ENCODE results near the gene UBAP2. TPM values are rescaled to one million over a fixed set of nuclear protein-coding genes. Genes with fewer than 3 reads are reported as not detected.

Gene UBAP2
- total RNA-seq, 4 donors from 2014 or later = 27.2 to 52.5 (median 32.9) TPM

DNA sequence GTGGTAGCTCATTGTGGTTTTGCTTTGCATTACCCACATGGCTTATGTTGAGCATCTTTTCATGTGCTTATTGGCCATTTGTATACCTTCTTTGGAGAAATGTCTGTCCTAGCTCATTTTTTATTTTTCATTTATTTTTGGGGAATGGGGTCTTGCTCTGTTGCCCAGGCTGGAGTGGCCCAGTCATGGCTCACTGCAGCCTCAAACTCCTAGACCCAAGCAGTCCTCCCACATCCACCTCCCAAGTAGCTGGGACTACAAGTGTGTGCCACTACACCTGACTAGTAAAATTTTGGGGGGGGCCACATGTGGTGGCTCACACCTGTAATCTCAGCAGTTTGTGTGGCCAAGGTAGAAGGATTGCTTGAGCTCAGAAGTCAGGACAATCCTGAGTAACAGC is 154.4 kb downstream of the UBAP2 start:
- no peak for DNase-seq (ENCODE audit: low spot score in 2 of 2)
- no peak for TF ChIP-seq EP300 (IDR thresholded peaks at IDR 0.05)
- Histone ChIP-seq H3K36me3 (peaks cover 11% of the 10 kb centered on the region), H3K27me3 (no peaks in the 10 kb centered on the region), H3K4me3 (no peak overlapping the region), H3K9me3 (no peaks in the 10 kb centered on the region), H3K27ac (no peak overlapping the region), H3K4me1 (no peaks in the 10 kb centered on the region)

GRCh38 chr9:33893861-33894260 is 154.8 kb downstream of the UBAP2 start:
- no peaks in the 10 kb centered on the region for H3K9me3 ChIP-seq
- no peaks in the 10 kb centered on the region for H3K27me3 ChIP-seq
- H3K36me3 ChIP-seq = peaks cover 10% of the 10 kb centered on the region
- TF ChIP-seq EP300 (IDR thresholded peaks at IDR 0.05) (no peak), POLR2A (IDR thresholded peaks at IDR 0.05) (no peak), CTCF (IDR thresholded peaks at IDR 0.05) (no peak), POLR2AphosphoS5 (IDR thresholded peaks at IDR 0.05) (no peak)
- no peak for DNase-seq (ENCODE audit: low spot score in 2 of 2)
- no peaks in the 10 kb centered on the region for H3K4me1 ChIP-seq
- H3K4me3 ChIP-seq = no peak overlapping the region
- H3K27ac ChIP-seq = no peak overlapping the region

DNA sequence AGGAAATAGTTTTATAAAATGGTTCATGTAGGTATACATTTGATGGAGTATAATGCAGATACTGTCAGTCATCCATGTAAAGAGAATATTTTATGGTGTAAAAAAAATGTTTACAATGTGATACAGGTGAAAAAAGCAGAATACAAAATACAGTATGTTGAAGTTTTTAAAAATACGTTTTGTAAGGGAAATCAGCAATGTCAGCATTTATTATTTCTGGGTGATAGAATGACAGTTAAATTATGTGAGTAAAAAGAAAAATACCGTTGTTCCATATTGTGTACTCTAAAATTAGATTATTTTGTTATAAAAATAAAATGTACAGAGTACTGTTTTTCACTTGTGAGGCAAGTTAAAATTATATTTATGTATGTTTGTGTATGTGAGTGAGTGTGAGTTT is 162.7 kb downstream of the UBAP2 start:
- Histone ChIP-seq H3K4me1 (peaks cover 22% of the 10 kb centered on the region), H3K9me3 (no peaks in the 10 kb centered on the region), H3K27me3 (no peaks in the 10 kb centered on the region), H3K27ac (no peak overlapping the region), H3K36me3 (peaks cover 20% of the 10 kb centered on the region), H3K4me3 (no peak overlapping the region)
- DNase-seq (ENCODE audit: low spot score in 2 of 2) = no peak
- no peak for TF ChIP-seq POLR2A (IDR thresholded peaks at IDR 0.05)
- TF ChIP-seq POLR2AphosphoS5 (IDR thresholded peaks at IDR 0.05) = no peak
- no peak for TF ChIP-seq EP300 (IDR thresholded peaks at IDR 0.05)
- no peak for TF ChIP-seq CTCF (IDR thresholded peaks at IDR 0.05)
- WGBS = 67% methylated on average over 2 of the region's 2 CpGs

DNA sequence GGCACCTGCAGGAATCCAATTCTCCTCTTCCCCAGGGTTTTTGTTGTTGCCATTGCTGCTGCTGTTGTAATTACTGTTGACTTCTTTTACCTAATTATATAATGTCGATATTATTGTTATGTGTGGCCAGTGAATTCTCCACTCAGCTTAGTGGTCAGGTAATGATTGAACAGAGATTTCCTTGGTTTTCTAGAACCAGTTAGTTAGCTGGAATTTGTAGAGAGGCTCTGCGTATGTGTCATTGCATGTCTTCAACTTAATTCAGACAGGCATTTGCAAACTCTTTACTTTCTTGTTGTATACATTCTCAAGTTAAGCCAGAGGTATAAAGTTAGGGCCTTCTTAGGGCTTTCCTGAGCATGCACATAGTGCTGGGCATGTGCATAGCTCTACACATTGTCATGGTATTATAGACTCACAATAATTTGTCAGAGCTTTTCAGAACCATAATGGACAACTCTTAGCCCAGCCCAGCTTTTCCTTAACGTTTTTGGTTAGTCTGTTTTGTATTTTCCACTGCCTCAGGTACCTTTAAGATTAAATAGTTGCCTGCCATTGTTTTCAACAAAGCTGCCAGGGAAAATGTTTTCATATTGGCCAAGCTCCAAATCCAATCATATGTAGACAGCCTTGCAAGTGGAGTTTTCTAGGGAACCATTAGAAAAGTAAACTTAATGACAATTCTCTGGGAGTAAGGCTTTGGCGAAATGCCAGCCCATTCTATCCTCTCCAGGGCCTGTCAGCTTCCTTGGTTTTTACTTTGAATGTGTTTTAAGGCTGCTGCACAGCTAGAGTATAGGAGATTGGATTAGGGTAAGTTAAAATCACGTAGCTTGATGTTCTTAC is 163.6 kb downstream of the UBAP2 start:
- 59% methylated on average over 5 of the region's 5 CpGs for WGBS
- Histone ChIP-seq H3K9me3 (no peaks in the 10 kb centered on the region), H3K4me1 (peaks cover 22% of the 10 kb centered on the region), H3K4me3 (no peak overlapping the region), H3K27me3 (no peaks in the 10 kb centered on the region), H3K27ac (no peak overlapping the region), H3K36me3 (peaks cover 14% of the 10 kb centered on the region)
- no peak for TF ChIP-seq CTCF (IDR thresholded peaks at IDR 0.05)
- TF ChIP-seq POLR2AphosphoS5 (IDR thresholded peaks at IDR 0.05) = no peak
- no peak for TF ChIP-seq EP300 (IDR thresholded peaks at IDR 0.05)
- TF ChIP-seq POLR2A (IDR thresholded peaks at IDR 0.05) = no peak
- no peak for DNase-seq (ENCODE audit: low spot score in 2 of 2)

DNA sequence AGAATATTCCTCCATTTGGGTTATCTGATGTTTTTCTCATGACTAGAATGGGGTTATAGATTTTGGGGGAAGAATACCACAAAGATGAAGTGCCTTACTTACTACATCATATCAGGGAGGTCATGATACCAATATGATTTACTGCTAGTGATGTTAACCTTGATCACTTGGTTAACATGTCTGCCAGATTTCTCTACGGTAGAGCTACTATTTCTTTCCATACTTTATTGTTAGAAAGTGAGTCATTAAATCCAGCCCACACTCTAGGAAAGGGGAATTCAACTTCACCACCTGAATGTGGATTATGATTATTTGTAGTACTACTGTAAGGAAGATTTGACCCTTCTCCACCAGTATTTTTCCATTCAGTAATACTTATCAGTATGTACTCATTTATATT is 167.1 kb downstream of the UBAP2 start:
- no peaks in the 10 kb centered on the region for H3K27me3 ChIP-seq
- TF ChIP-seq CTCF (IDR thresholded peaks at IDR 0.05) (no peak), EP300 (IDR thresholded peaks at IDR 0.05) (no peak), POLR2A (IDR thresholded peaks at IDR 0.05) (no peak), POLR2AphosphoS5 (IDR thresholded peaks at IDR 0.05) (no peak)
- peaks cover 27% of the 10 kb centered on the region for H3K4me1 ChIP-seq
- no peak overlapping the region for H3K4me3 ChIP-seq
- DNase-seq (ENCODE audit: low spot score in 2 of 2) = no peak
- 12% methylated on average over 1 of the region's 1 CpG for WGBS
- no peak overlapping the region for H3K27ac ChIP-seq
- H3K36me3 ChIP-seq = no peaks in the 10 kb centered on the region
- H3K9me3 ChIP-seq = no peaks in the 10 kb centered on the region

Measured in suprapubic skin (tissue), 4 donors.